Measurements from ENCODE around the gene EML6. TPM values are rescaled to one million over a fixed set of nuclear protein-coding genes. Genes with fewer than 3 reads are reported as not detected.

Gene EML6
- total RNA-seq, 3 donors from 2014 or later = 3.4 to 7.3 (median 5.3) TPM

DNA sequence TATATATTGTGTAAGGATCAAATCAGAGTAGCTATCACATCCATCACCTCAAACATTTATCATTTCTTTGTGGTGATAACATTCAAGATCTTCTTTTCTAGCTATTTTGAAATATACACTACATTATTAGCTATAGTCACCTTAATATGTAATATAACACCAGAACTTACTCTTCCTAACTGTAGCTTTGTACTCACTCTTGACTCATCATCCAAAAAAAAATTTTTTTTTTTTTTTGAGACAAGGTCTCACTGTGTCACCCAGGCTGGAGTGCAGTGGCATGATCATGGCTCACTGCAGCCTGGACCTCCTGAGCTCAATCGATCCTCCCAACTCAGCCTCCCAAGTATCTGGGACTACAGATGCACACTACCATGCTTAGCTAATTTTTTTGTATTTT, 153.3 kb downstream of the EML6 start:
- Histone ChIP-seq H3K4me3 (no peak overlapping the region), H3K36me3 (ENCODE audit: low read depth) (no peaks in the 10 kb centered on the region), H3K4me1 (ENCODE audit: low read depth) (peaks cover 10% of the 10 kb centered on the region), H3K9me3 (no peaks in the 10 kb centered on the region)
- intact Hi-C loops (cut with DNase I, micrococcal nuclease) = no loop called here
- ATAC-seq = no peak
- TF ChIP-seq, protein P1, sequence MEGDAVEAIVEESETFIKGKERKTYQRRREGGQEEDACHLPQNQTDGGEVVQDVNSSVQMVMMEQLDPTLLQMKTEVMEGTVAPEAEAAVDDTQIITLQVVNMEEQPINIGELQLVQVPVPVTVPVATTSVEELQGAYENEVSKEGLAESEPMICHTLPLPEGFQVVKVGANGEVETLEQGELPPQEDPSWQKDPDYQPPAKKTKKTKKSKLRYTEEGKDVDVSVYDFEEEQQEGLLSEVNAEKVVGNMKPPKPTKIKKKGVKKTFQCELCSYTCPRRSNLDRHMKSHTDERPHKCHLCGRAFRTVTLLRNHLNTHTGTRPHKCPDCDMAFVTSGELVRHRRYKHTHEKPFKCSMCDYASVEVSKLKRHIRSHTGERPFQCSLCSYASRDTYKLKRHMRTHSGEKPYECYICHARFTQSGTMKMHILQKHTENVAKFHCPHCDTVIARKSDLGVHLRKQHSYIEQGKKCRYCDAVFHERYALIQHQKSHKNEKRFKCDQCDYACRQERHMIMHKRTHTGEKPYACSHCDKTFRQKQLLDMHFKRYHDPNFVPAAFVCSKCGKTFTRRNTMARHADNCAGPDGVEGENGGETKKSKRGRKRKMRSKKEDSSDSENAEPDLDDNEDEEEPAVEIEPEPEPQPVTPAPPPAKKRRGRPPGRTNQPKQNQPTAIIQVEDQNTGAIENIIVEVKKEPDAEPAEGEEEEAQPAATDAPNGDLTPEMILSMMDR (IDR thresholded peaks at IDR 0.05) = no peak
- no peak for DNase-seq

DNA sequence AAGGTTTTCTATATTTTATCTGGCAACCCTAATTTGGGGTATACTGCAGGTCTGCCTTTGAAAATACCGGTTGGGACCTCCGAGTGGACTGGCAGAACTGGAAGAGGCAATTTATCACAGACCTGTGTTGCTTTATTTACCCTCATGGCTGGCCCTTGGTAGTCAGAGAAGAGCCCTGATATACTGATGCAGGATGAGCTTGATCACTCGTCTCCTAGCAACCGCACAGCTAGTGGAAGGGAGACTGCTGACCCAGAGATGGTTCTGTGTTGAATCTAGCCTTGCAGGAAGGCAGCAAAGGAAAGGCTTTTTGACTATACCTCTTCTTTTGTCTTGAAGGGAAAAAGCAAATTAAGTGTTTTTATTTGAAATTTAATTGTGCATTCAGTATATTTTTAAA, 154.7 kb downstream of the EML6 start:
- DNase-seq = no peak
- H3K4me3 ChIP-seq = no peak overlapping the region
- no peaks in the 10 kb centered on the region for H3K36me3 ChIP-seq (ENCODE audit: low read depth)
- intact Hi-C loops (cut with DNase I, micrococcal nuclease) = no loop called here
- TF ChIP-seq, protein P1 (IDR thresholded peaks at IDR 0.05) = no peak
- H3K4me1 ChIP-seq (ENCODE audit: low read depth) = peaks cover 10% of the 10 kb centered on the region
- no peak for ATAC-seq
- H3K9me3 ChIP-seq = no peaks in the 10 kb centered on the region

DNA sequence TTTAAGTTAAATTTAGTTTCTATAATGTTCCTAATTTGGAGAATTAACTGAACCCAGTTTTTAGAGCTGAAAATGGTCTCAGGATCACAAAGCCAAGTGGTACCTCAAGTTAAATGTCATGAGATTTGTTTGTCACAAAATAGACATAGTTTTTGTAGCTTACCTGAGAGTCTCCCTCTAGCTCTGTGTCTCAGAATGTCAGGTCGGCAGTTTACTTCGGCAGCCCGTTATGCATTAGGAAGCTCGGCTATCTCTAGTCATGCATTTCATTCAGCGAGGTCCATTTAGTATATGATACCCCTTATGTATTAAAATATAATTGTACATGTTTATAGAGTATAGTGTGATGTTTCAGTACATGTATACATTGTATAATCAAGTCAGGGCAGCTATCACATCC, 155.6 kb downstream of the EML6 start:
- no peaks in the 10 kb centered on the region for H3K9me3 ChIP-seq
- no peak for DNase-seq
- H3K4me1 ChIP-seq (ENCODE audit: low read depth) = peaks cover 10% of the 10 kb centered on the region
- TF ChIP-seq, protein P1 (IDR thresholded peaks at IDR 0.05) = no peak
- H3K4me3 ChIP-seq = no peak overlapping the region
- no peaks in the 10 kb centered on the region for H3K36me3 ChIP-seq (ENCODE audit: low read depth)
- no peak for ATAC-seq
- intact Hi-C loops (cut with DNase I, micrococcal nuclease) = no loop called here

DNA sequence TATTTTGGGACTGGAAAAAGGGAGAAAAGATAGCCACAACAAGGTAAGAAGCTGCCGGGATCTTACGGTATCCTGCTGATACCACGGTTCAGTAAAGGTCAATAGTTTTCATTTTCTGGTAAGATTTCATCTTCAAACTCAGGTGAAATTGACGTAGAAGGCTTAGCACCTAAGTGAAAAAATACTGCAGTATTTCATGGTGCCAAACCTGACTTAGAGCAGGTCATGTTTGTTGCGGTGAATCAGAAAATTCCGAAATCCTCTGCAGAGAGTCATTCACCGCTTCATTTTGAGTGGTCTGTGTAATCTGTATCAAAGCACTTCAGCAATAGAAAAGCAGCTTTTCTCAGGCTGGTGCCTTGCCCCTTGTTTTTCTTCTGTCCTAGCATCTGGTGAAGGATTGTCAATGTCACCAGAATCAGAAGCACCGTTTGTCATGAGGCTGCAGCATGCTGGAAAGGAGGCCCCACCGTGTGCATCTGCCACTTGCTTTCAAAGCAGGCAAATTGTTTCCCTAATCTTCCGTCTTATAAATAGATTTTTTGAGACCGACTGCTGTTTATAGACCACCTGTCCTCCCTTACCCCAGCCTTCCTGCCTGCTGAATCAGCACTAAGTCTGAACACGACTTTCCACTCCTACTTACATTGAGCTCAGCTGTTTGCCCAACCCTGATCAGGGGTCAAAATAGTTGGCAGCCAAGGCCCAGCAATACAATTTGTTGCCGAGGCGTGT, 156.3 kb downstream of the EML6 start:
- TF ChIP-seq, protein P1 (IDR thresholded peaks at IDR 0.05) = no peak
- no peaks in the 10 kb centered on the region for H3K9me3 ChIP-seq
- intact Hi-C loops (cut with DNase I, micrococcal nuclease) = no loop called here
- H3K4me3 ChIP-seq = no peak overlapping the region
- H3K36me3 ChIP-seq (ENCODE audit: low read depth) = no peaks in the 10 kb centered on the region
- peak in 2 of 3 donors; percentile 63 to 78 for DNase-seq
- ATAC-seq = peak; percentile 96
- H3K4me1 ChIP-seq (ENCODE audit: low read depth) = peaks cover 10% of the 10 kb centered on the region

DNA sequence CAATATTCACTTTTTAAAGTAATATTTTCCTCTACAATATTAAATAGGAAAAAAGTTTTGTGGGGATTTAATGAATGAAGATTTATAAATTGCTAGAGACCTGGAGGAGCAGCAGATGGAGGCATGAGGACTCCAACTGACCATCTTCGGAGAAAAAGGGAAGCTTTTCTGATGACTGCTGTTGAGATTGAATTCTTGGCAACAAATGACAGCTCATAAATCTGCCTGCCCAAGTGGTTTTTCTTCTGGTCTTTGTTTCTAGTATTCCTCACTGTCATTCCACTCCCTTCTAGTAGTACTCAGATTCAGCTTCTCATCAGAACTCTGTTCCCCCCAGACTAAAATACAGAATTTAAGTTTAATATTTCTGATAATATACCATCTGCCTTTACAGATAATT, 157.0 kb downstream of the EML6 start:
- intact Hi-C loops (cut with DNase I, micrococcal nuclease) = no loop called here
- TF ChIP-seq, protein P1 (IDR thresholded peaks at IDR 0.05) = no peak
- Histone ChIP-seq H3K4me1 (ENCODE audit: low read depth) (peaks cover 10% of the 10 kb centered on the region), H3K36me3 (ENCODE audit: low read depth) (no peaks in the 10 kb centered on the region), H3K9me3 (no peaks in the 10 kb centered on the region), H3K4me3 (no peak overlapping the region)
- no peak for ATAC-seq
- no peak for DNase-seq

Measured in mucosa of descending colon (tissue), 3 donors.